Neural progenitor cell (in vitro differentiated cells): Measurements from ENCODE around the gene GARIN5A. TPM values are rescaled to one million over a fixed set of nuclear protein-coding genes. Genes with fewer than 3 reads are reported as not detected.

ENCODE experiments used
- DNase-seq: peaks from one replicate; pipeline ENCODE4 v3.0.0-alpha.2; 2016; ENCODE audit warnings: low spot score
- H2AFZ ChIP-seq: fragments of 200-600 bp; sonication (generic); replicated peaks from 2 replicates; pipeline ENCODE4 v1.6.1; 2016; ENCODE audit warnings: antibody characterized with exemption
- H3F3A ChIP-seq: fragments of 200-600 bp; sonication (generic); 2 replicates; pipeline ENCODE4 v1.6.1; 2016; ENCODE audit warnings: antibody characterized with exemption, low read depth
- H3K27ac ChIP-seq: fragments of 200-600 bp; sonication (generic); 2 replicates; pipeline ENCODE4 v1.5.1; 2016; ENCODE audit warnings: mild to moderate bottlenecking
- H3K27me3 ChIP-seq: fragments of 200-600 bp; sonication (generic); 2 replicates; pipeline ENCODE4 v1.6.1; 2016; ENCODE audit warnings: mild to moderate bottlenecking, moderate library complexity
- H3K36me3 ChIP-seq: fragments of 200-600 bp; sonication (generic); 2 replicates; pipeline ENCODE4 v1.5.1; 2016
- H3K4me1 ChIP-seq: fragments of 200-600 bp; sonication (generic); 2 replicates; pipeline ENCODE4 v1.6.1; 2016; ENCODE audit warnings: mixed run types
- H3K4me2 ChIP-seq: fragments of 200-600 bp; sonication (generic); 2 replicates; pipeline ENCODE4 v1.6.1; 2016
- H3K4me3 ChIP-seq: fragments of 200-600 bp; sonication (generic); 2 replicates; pipeline ENCODE4 v1.5.1; 2016
- H3K79me2 ChIP-seq: fragments of 200-600 bp; sonication (generic); 2 replicates; pipeline ENCODE4 v1.6.1; 2016; ENCODE audit warnings: low read depth
- H3K9ac ChIP-seq: fragments of 200-600 bp; sonication (generic); 2 replicates; pipeline ENCODE4 v1.6.1; 2016
- H3K9me3 ChIP-seq: fragments of 200-600 bp; sonication (generic); 2 replicates; pipeline ENCODE4 v1.5.1; 2016; ENCODE audit warnings: low read depth
- H4K20me1 ChIP-seq: fragments of 200-600 bp; sonication (generic); 2 replicates; pipeline ENCODE4 v1.6.1; 2016; ENCODE audit warnings: low read depth
- H3K27ac Mint-ChIP-seq: 3 replicates; pipeline ENCODE4 v1.8.0; 2021; ENCODE audit warnings: mixed read lengths
- H3K27me3 Mint-ChIP-seq: 2 replicates; pipeline ENCODE4 v1.8.0; 2022; ENCODE audit warnings: low read depth, mild to moderate bottlenecking, inconsistent platforms, moderate library complexity, mixed read lengths; ENCODE audit not compliant: insufficient read depth
- H3K36me3 Mint-ChIP-seq: 3 replicates; pipeline ENCODE4 v1.8.0; 2021; ENCODE audit warnings: mixed read lengths
- H3K4me1 Mint-ChIP-seq: 3 replicates; pipeline ENCODE4 v1.8.0; 2021; ENCODE audit warnings: mixed read lengths
- H3K4me3 Mint-ChIP-seq: 3 replicates; pipeline ENCODE4 v1.8.0; 2021; ENCODE audit warnings: mild to moderate bottlenecking, moderate library complexity, mixed read lengths
- H3K9me3 Mint-ChIP-seq: 3 replicates; pipeline ENCODE4 v1.8.0; 2020; ENCODE audit warnings: mixed read lengths
- EZH2 ChIP-seq: fragments of 200-600 bp; sonication (generic); IDR thresholded peaks from 2 replicates; pipeline ENCODE4 v1.6.1; 2017; ENCODE audit warnings: antibody characterized with exemption, mild to moderate bottlenecking, moderate library complexity
- EZH2phosphoT487 ChIP-seq: fragments of 200-600 bp; sonication (generic); IDR thresholded peaks from 2 replicates; pipeline ENCODE4 v1.6.1; 2017; ENCODE audit warnings: antibody characterized with exemption
- total RNA-seq: library from RNA; depleted of rRNA; stranded (reverse); fragments of >200 nt; gene quantifications from 2 replicates; pipeline ENCODE4 v1.2.3, GENCODE V29; 2015; ENCODE audit warnings: low replicate concordance
- TF ChIP-seq, protein P1 (sequence below): fragments of 200-600 bp; sonication (generic); IDR thresholded peaks from 2 replicates; pipeline ENCODE4 v1.5.1; 2017; ENCODE audit warnings: antibody characterized with exemption, mild to moderate bottlenecking

Gene GARIN5A
- total RNA-seq, 1 donor from 2014 or later: 5.6 TPM

DNA sequence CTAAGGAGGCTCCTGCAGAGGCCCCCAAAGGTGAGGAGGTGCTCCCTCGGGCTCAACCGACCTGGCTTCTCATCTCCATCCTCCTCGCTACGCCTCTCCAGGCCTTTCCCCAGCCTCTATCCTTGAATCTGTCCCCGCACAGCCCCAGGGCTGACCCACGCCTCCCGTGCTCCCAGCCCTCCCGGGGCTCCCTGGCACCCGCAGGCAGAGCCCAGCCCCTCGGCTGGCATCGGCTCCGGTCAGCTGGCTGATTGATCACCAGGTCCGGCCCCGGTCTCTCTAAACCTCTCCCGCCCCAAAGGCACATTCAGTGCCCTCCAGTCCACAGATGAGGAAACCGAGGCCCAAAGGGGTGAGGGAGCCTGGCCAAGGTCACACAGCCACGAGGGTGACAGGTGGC, 41.4 kb downstream of the GARIN5A start:
- no peak overlapping the region for H2AFZ ChIP-seq
- peaks cover 2% of the 10 kb centered on the region for H3F3A ChIP-seq
- H3K9ac ChIP-seq: no peak overlapping the region
- peaks cover 21% of the 10 kb centered on the region for H3K4me1 Mint-ChIP-seq
- peaks cover 12% of the 10 kb centered on the region for H3K27me3 ChIP-seq
- TF ChIP-seq, protein P1, sequence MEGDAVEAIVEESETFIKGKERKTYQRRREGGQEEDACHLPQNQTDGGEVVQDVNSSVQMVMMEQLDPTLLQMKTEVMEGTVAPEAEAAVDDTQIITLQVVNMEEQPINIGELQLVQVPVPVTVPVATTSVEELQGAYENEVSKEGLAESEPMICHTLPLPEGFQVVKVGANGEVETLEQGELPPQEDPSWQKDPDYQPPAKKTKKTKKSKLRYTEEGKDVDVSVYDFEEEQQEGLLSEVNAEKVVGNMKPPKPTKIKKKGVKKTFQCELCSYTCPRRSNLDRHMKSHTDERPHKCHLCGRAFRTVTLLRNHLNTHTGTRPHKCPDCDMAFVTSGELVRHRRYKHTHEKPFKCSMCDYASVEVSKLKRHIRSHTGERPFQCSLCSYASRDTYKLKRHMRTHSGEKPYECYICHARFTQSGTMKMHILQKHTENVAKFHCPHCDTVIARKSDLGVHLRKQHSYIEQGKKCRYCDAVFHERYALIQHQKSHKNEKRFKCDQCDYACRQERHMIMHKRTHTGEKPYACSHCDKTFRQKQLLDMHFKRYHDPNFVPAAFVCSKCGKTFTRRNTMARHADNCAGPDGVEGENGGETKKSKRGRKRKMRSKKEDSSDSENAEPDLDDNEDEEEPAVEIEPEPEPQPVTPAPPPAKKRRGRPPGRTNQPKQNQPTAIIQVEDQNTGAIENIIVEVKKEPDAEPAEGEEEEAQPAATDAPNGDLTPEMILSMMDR: no peak
- TF ChIP-seq EZH2 (no peak), EZH2phosphoT487 (no peak)
- H3K4me3 Mint-ChIP-seq: no peak overlapping the region
- no peaks in the 10 kb centered on the region for H4K20me1 ChIP-seq
- H3K27ac Mint-ChIP-seq: no peak overlapping the region
- no peaks in the 10 kb centered on the region for H3K36me3 Mint-ChIP-seq
- H3K9me3 ChIP-seq: no peaks in the 10 kb centered on the region
- peaks cover 19% of the 10 kb centered on the region for H3K27me3 Mint-ChIP-seq
- H3K4me3 ChIP-seq: no peak overlapping the region
- no peaks in the 10 kb centered on the region for H3K79me2 ChIP-seq
- no peak overlapping the region for H3K27ac ChIP-seq
- peaks cover 14% of the 10 kb centered on the region for H3K4me1 ChIP-seq
- no peaks in the 10 kb centered on the region for H3K9me3 Mint-ChIP-seq
- H3K4me2 ChIP-seq: no peak overlapping the region
- DNase-seq: no peak
- H3K36me3 ChIP-seq: no peaks in the 10 kb centered on the region

DNA sequence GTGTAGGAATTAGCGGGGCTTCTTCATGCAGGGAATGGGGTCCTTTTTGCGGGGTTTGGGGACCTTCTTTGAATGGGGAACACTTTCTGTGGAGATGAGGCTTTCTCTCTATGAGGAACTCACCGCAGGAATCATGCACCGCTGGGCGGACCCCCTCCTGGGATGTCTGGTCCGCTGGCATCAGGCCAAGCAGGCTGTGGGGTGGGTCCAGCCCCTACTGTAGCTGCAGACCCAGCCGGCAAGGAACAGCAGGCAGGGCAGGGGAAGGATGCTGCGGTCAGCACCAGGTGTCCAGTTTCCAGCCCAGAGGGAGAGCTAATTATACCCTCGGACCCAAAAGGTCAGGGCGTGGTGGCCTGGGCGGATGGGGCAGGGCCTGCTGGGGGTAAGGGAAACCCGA, 42.1 kb downstream of the GARIN5A start:
- H3K79me2 ChIP-seq: no peaks in the 10 kb centered on the region
- H4K20me1 ChIP-seq: no peaks in the 10 kb centered on the region
- peaks cover 14% of the 10 kb centered on the region for H3K4me1 ChIP-seq
- TF ChIP-seq, protein P1: no peak
- no peak for TF ChIP-seq EZH2phosphoT487
- no peak for TF ChIP-seq EZH2
- H3K9me3 ChIP-seq: no peaks in the 10 kb centered on the region
- H3K9ac ChIP-seq: no peak overlapping the region
- no peaks in the 10 kb centered on the region for H3K36me3 ChIP-seq
- H3K27ac Mint-ChIP-seq: no peak overlapping the region
- H3K9me3 Mint-ChIP-seq: no peaks in the 10 kb centered on the region
- H3F3A ChIP-seq: peaks cover 4% of the 10 kb centered on the region
- H3K27me3 Mint-ChIP-seq: peaks cover 23% of the 10 kb centered on the region
- H3K27ac ChIP-seq: no peak overlapping the region
- peaks cover 19% of the 10 kb centered on the region for H3K27me3 ChIP-seq
- no peak overlapping the region for H2AFZ ChIP-seq
- H3K36me3 Mint-ChIP-seq: no peaks in the 10 kb centered on the region
- no peak overlapping the region for H3K4me3 Mint-ChIP-seq
- no peak overlapping the region for H3K4me3 ChIP-seq
- H3K4me2 ChIP-seq: peak overlapping the region; percentile 22
- peaks cover 21% of the 10 kb centered on the region for H3K4me1 Mint-ChIP-seq
- DNase-seq: peak; percentile 38

DNA sequence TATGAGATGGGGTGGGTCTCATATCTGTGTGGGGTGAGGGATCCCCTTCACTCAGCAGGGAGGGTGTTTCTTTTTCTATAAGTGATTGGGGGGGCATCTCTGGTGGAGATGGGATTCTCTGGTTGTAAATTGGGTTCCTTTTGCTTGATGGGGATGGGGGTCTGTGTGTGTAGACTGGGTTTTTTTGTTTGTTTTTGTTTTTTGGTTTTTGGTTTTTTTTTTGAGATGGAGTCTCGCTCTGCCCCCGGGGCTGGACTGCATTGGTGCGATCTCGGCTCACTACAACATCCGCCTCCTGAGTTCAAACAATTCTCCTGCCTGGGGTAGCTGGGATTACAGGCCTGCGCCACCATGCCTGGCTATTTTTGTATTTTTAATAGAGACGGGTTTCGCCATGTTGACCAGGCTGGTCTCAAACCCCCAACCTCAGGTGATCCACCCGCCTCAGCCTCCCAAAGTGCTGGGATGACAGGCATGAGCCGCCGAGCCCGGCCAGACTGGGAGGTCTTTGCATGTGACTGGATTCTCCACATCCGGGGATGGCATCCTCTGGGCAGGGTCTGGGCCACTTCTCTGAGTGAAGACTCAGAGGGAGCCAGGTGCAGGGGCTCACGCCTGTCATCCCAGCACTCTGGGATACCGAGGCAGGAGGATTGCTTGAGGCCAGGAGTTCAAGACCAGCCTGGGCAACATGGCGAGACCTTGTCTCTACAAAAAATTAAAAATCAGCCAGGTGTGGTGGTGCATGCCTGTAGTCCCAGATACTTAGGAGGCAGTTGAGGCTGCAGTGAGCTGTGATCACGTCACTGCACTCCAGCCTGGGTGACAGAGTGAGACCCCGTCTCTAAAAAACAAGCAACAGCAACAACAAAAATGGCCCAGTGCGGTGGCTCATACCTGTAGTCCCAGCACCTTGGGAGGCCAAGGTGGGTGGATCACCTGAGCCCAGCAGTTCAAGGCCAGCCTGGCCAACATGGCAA, 43.2 kb downstream of the GARIN5A start:
- peak overlapping the region; percentile 65 for H2AFZ ChIP-seq
- no peaks in the 10 kb centered on the region for H3K9me3 Mint-ChIP-seq
- peak overlapping the region; percentile 38 for H3K27ac Mint-ChIP-seq
- H3K27me3 ChIP-seq: peaks cover 29% of the 10 kb centered on the region
- H3K4me1 Mint-ChIP-seq: peaks cover 21% of the 10 kb centered on the region
- H3K36me3 ChIP-seq: no peaks in the 10 kb centered on the region
- H3K79me2 ChIP-seq: no peaks in the 10 kb centered on the region
- no peak overlapping the region for H3K27ac ChIP-seq
- H3F3A ChIP-seq: peaks cover 4% of the 10 kb centered on the region
- H3K4me3 ChIP-seq: peak overlapping the region; percentile 68
- peak overlapping the region; percentile 87 for H3K4me3 Mint-ChIP-seq
- DNase-seq: no peak
- peaks cover 14% of the 10 kb centered on the region for H3K4me1 ChIP-seq
- H3K9me3 ChIP-seq: no peaks in the 10 kb centered on the region
- H3K9ac ChIP-seq: no peak overlapping the region
- H3K36me3 Mint-ChIP-seq: no peaks in the 10 kb centered on the region
- no peak for TF ChIP-seq EZH2phosphoT487
- TF ChIP-seq, protein P1: no peak
- TF ChIP-seq EZH2: no peak
- H3K27me3 Mint-ChIP-seq: peaks cover 26% of the 10 kb centered on the region
- H4K20me1 ChIP-seq: no peaks in the 10 kb centered on the region
- peak overlapping the region; percentile 93 for H3K4me2 ChIP-seq
